Thoracic aorta (tissue), 2 donors: ENCODE data around the gene NAT10. TPM values are rescaled to one million over a fixed set of nuclear protein-coding genes. Genes with fewer than 3 reads are reported as not detected.

Source experiments
- ATAC-seq: fragments of 150-250 bp; one replicate; pipeline ENCODE4 v1.8.0; 2017; ENCODE audit warnings: low read depth; ENCODE audit not compliant: insufficient number of reproducible peaks, low FRiP score
- DNase-seq: peaks from one replicate; pipeline ENCODE4 v3.0.0-alpha.2; 2020; ENCODE audit warnings: low spot score
- H3K27ac ChIP-seq, 2 donors: fragments of 200-600 bp; sonication (generic); 1 replicate in 1 of 2; 2 replicates in 1 of 2; pipeline ENCODE4 v1.5.1; 2016; ENCODE audit warnings: mild to moderate bottlenecking in 2 of 2, moderate library complexity in 2 of 2
- H3K27me3 ChIP-seq: fragments of 200-600 bp; sonication (generic); replicated peaks from 2 replicates; pipeline ENCODE4 v1.6.0; 2016; ENCODE audit warnings: mild to moderate bottlenecking; ENCODE audit not compliant: insufficient read depth
- H3K36me3 ChIP-seq: fragments of 200-600 bp; sonication (generic); one replicate; pipeline ENCODE4 v1.5.1; 2016
- H3K4me1 ChIP-seq, 2 donors: fragments of 200-600 bp; sonication (generic); 1 replicate in 1 of 2; 2 replicates in 1 of 2; pipeline versions ENCODE4 v1.5.1 to v1.6.0; 2016; ENCODE audit warnings: low read depth in 2 of 2, mild to moderate bottlenecking in 1 of 2; ENCODE audit not compliant: control insufficient read depth in 1 of 2
- H3K4me3 ChIP-seq: fragments of 200-600 bp; sonication (generic); 2 replicates; pipeline ENCODE4 v1.5.1; 2016; ENCODE audit warnings: mild to moderate bottlenecking
- H3K9me3 ChIP-seq: fragments of 200-600 bp; sonication (generic); 2 replicates; pipeline ENCODE4 v1.5.1; 2016
- total RNA-seq, 2 donors: library from RNA; depleted of rRNA; stranded (reverse); fragments of >200 nt; gene quantifications; one replicate each; pipeline versions ENCODE4 v1.1.0 to v1.2.3, GENCODE V29; 2016
- TF ChIP-seq, protein P1 (sequence below): fragments of 200-600 bp; sonication (generic); IDR thresholded peaks from one replicate; pipeline ENCODE4 v1.5.1; 2019; ENCODE audit warnings: antibody characterized with exemption

The NAT10 gene
- total RNA-seq, 2 donors from 2014 or later, result 14.1 to 39.9 TPM

DNA sequence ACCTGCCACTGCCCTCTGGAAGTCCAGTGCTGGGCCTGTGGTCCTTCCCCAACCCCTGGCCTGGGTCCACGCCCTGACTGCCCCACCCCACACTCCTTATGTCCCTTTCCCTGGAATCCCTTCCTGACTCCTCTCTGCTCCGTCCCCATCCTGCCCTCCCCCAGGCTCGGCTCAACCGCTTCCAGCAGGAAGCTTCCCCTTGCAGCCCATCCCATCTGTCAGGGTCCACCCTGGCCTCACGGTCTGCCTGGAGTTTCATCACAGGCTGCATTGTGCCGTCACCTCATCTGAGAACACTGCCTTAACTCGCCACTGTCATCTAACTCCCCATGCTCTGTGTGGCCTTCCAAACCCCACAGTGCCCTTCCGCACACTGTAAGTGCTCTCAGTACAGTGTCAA, 64.3 kb downstream of the NAT10 start:
- H3K9me3 ChIP-seq, result no peaks in the 10 kb centered on the region
- no peak overlapping the region for H3K27ac ChIP-seq
- peaks cover 5 to 7% of the 10 kb centered on the region in 2 donors for H3K4me1 ChIP-seq
- no peak for DNase-seq
- no peak overlapping the region for H3K4me3 ChIP-seq
- no peak for ATAC-seq
- TF ChIP-seq, protein P1, sequence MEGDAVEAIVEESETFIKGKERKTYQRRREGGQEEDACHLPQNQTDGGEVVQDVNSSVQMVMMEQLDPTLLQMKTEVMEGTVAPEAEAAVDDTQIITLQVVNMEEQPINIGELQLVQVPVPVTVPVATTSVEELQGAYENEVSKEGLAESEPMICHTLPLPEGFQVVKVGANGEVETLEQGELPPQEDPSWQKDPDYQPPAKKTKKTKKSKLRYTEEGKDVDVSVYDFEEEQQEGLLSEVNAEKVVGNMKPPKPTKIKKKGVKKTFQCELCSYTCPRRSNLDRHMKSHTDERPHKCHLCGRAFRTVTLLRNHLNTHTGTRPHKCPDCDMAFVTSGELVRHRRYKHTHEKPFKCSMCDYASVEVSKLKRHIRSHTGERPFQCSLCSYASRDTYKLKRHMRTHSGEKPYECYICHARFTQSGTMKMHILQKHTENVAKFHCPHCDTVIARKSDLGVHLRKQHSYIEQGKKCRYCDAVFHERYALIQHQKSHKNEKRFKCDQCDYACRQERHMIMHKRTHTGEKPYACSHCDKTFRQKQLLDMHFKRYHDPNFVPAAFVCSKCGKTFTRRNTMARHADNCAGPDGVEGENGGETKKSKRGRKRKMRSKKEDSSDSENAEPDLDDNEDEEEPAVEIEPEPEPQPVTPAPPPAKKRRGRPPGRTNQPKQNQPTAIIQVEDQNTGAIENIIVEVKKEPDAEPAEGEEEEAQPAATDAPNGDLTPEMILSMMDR, result no peak
- peaks cover 12% of the 10 kb centered on the region for H3K36me3 ChIP-seq
- no peaks in the 10 kb centered on the region for H3K27me3 ChIP-seq

DNA sequence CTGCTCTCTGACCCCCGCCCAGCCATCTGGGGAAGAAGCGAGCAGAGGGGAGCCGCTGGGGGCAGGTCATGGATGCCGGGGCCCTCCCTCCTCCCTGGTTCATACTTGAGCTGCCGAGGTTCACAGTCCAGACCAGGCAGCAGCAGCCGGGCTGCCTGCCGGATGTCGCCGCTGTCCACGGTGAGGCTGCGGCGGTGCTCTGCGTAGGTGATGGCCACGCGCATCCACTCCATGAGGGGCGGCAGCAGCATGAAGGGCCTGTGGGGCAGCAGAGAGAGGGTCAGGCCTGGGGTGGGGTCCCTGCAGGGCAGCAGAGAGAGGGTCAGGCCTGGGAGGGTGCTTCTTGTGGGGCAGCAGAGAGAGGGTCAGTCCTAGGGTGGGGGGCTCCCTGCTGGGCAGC, 67.6 kb downstream of the NAT10 start:
- Histone ChIP-seq H3K9me3 (no peaks in the 10 kb centered on the region), H3K4me3 (no peak overlapping the region), H3K4me1 (peaks cover 8 to 13% of the 10 kb centered on the region in 2 donors), H3K27me3 (no peaks in the 10 kb centered on the region), H3K36me3 (no peaks in the 10 kb centered on the region), H3K27ac (no peak overlapping the region)
- no peak for ATAC-seq
- no peak for DNase-seq
- TF ChIP-seq, protein P1, result no peak

DNA sequence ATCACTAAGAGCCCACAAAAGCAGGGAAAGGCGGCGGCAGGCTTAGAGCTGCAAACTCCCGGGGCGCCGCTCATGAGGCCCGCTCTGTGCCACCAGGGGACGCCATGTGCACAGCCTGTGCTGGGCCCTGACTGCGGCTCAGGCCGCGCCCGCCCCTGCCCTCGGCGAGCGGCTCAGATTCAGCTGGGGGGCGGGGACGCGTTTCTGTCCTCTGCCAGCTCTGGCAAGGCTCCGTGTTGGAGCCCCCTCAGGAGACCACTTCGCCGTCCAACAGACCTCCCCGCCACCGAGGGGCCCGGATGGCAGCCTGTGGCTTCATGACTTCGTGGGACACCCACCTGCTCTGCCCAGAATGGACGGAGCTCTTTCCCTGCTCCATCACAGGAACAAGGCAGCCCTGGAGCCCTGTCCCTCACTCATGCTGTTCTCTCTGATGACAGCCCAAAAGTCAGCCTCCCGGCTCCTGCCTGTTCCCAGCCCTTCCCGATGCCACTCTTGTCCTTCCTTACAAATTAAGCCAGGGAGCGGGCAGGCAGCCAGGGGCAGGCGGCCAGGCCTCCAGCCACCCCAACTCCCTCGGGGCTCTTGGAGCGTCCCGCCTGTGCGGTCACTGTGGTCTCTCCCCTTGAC, 69.1 kb downstream of the NAT10 start:
- TF ChIP-seq, protein P1, result peak; percentile 94
- ATAC-seq (peak; percentile 81), DNase-seq (peak; percentile 37)
- no peaks in the 10 kb centered on the region for H3K9me3 ChIP-seq
- no peaks in the 10 kb centered on the region for H3K27me3 ChIP-seq
- no peaks in the 10 kb centered on the region for H3K36me3 ChIP-seq
- H3K27ac ChIP-seq, result no peak overlapping the region
- H3K4me3 ChIP-seq, result peak overlapping the region; percentile 70
- H3K4me1 ChIP-seq, result peaks cover 8 to 13% of the 10 kb centered on the region in 2 donors

DNA sequence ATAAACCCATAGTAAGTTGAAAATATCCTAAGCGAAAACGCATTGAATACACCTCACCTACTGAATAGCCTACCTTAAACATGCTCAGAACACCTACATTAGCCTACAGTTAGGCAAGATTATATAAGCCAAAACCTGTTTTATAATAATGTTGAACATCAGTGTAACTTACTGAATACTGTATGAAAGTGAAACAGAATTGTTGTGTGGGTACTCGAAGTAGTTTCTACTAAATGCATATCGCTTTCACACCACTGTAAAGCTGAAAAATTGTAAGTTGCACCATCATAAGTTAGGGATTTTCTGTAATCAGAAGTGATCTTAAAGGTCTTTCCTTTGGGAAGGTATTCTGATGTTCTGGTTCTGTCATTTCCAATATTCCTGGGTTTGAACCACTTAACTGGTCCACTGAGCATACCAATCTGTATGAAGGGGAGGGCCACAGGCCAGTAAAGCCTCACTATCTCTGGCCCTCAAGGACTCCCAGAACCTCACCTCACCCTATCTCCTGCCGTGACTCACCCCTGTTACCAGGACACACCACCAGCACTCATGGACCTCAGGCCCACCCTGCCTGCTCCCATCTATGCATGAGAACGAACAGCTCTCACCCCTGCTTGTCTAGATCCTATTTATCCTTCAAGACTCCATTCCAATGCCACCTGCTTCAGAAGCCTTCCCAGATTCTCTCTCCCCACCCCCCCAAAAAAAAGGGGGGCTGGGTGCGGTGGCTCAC, 70.0 kb downstream of the NAT10 start:
- ATAC-seq (no peak), DNase-seq (no peak)
- Histone ChIP-seq H3K27ac (no peak overlapping the region), H3K36me3 (no peaks in the 10 kb centered on the region), H3K4me1 (peaks cover 8 to 13% of the 10 kb centered on the region in 2 donors), H3K27me3 (no peaks in the 10 kb centered on the region), H3K9me3 (no peaks in the 10 kb centered on the region), H3K4me3 (no peak overlapping the region)
- TF ChIP-seq, protein P1, result no peak

DNA sequence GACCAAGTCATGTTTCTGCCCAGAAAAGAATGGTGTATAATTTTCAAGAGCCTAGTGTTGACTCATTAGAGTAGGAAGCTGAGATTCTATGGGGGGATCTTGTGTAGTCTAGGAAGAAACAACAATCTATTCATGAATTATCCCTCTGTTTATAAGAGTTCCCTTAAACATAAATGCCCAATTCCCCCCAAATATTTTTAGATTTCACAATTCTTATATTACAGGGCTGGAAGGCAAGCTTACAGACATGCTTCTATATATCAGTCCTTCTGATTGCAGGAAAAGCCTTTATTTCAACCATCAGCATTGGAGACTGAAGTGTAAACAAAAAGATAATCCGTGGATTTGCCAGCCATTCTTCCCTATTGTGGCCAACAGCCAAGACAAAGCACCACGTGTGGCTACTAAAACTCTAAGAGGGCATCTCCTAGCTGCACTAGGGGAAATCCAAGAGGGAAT, 71.4 kb downstream of the NAT10 start:
- DNase-seq (no peak), ATAC-seq (no peak)
- H3K4me1 ChIP-seq, result peaks cover 9 to 18% of the 10 kb centered on the region in 2 donors
- no peak overlapping the region for H3K4me3 ChIP-seq
- no peaks in the 10 kb centered on the region for H3K9me3 ChIP-seq
- H3K27ac ChIP-seq, result no peak overlapping the region
- H3K36me3 ChIP-seq, result no peaks in the 10 kb centered on the region
- no peaks in the 10 kb centered on the region for H3K27me3 ChIP-seq
- TF ChIP-seq, protein P1, result no peak
